NCI-H82 treated with DMSO at 0.1 percent for 48 hours (cell line): Measurements from ENCODE around the gene SLC7A4.

Experiments used
- DNase-seq: peaks from one replicate; lab custom pipeline; 2025; ENCODE audit not compliant: unreplicated experiment; lab: John Stamatoyannopoulos, UW

SLC7A4 gene

DNA sequence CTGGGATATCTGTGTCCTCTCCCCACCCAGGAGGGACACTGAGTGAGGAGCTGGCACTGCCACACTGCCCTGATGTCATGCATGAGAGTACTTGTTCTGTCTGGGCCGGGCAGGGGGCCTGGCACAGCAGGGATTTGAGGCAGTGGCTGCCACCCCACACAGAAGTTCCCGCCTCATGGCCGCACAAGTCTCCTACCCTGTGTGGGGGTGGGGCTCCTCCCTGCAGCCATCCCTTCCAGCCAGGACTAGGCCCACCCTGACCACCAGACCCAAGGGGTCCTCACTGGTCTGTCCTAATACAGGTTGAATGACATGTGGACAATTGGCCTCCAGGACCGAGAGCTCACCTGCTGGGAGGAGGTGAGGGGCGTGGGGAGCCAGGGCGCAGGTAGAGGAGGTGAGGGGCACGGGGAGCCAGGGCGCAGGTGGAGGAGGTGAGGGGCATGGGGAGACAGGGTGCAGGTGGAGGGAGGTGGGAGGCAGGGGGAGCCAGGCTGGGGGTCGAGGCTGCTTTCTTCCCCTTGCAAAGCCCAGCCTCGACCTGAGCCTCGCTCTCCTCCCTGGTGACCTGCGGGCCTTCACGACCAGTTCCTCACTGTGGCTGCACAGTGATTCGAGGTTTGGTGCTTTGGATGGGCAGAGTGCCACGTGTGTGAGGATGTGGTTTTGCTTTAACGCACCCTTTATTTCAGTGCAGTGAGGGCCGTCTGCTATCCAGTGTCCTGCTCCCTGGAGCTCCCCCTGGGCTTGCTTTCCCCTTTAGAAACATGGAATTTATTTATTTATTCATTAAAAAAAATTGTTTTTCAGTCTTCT is 42.8 kb downstream of the SLC7A4 start:
- DNase-seq, result no peak

DNA sequence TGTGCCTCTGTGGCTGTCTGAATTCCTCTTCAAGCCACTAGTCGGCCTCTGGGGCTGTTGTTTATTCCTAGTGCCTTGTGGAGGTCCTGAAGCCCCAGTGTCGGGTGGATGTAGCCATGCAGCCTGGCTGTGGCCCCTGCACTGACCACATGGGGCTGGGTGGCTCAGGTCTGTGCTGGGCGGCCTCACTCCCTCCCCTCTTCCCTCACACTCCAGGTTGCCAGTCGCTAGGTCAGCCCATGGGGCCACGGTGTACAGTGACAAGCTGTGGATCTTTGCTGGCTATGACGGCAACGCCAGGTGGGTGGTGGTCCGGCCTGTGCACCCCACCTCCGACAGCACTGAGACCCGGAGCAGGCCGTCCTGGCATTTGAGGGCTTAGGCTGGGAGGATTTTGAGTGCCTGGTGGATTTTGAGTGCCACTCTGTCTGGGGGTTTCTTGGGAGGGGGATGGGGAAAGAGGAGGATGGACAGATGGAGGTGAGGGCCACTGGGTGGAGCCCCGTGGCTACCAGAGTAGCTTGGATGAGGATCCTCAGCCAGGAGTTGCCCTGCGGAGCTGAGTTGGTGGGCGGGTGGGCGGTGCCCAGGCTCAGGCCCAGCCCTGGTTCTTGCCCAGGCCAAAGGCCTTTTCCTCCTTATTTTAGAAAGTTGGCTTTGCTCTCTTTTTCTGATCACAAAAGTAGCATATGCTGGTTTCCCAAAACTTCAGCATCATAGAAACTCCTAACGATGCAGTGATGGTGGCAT is 43.6 kb downstream of the SLC7A4 start:
- DNase-seq, result no peak

DNA sequence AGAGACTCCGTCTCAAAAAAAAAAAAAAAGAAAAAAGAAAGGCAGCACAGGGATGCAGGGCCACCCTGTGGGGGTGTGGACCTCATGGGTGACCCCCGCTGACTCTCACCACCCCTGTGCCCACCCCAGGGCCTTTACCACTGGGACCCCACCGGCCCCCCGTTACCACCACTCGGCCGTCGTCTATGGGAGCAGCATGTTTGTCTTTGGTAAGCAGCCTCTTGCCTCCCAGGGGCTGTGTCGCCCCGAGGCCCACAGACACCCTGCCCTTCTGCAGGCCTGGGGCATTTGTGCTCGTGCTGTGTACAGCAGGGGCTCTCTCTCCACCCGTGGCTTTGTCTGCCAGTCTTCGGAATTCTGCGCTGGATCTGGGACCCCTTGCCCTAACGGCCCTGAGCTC is 45.0 kb downstream of the SLC7A4 start:
- no peak for DNase-seq

DNA sequence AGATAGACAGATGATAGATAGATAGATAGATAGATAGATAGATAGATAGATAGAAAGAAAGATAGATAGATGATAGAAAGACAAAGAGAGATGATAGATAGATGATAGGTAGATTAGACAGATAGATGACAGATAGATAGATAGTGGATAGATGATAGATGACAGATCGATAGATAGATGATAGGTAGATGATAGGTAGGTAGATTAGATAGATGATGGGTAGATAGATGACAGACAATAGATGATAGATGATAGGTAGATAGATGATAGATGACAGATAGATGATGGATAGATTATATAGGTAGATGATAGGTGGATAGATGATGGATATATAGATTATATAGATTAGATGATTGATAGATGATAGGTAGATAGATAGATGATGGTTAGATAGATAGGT is 46.0 kb downstream of the SLC7A4 start:
- no peak for DNase-seq

DNA sequence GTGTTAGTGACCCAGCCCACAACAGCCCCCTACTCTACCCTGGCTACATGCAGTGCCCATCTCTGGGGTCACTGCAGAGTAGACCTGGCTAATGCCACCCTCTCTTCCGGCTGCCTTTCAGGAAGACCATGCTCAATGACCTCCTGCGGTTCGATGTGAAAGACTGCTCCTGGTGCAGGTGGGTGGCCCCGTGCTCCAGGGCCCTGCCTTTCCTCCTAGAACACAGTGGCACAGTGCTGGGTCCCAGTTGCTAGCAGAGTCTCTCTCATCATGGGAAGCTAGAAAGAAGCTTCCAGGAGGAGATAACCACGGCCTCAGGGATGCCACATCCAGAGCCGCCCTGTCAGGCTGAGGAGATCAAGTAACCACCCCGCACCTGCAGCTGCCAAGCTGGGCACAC is 46.6 kb downstream of the SLC7A4 start:
- no peak for DNase-seq

DNA sequence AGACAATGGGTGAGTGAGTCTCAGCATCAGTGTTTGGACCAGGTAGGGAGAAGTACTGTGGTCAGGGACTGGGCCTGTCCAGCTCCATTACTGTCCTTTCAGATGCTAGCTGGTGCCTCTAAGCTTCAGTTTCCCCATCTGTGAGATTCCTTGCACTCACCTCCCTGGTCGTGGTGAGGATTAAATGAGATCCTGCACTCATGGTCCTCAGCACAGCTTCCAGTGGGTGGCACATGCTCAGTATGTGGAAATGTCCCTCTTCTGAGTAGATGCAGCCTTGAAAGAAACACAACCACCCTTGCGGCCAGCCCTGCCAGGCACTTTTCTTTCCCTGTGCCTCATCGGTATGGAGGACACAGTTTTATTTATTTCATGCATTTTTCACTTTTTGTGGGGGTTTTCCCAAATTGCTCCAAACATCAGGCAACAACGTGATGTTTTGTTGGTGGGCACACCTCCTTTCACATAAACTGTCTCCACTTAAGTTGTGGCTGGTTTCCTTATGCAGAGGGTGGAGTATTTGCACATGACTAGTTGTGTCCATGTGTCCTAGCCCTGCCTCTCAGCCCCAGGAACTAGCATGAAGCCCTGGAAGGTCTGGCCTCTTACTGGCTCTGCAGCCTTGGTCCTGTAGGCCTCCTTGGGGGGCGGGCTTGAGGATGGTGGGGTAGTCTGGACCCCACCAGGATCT is 49.1 kb downstream of the SLC7A4 start:
- DNase-seq, result no peak

DNA sequence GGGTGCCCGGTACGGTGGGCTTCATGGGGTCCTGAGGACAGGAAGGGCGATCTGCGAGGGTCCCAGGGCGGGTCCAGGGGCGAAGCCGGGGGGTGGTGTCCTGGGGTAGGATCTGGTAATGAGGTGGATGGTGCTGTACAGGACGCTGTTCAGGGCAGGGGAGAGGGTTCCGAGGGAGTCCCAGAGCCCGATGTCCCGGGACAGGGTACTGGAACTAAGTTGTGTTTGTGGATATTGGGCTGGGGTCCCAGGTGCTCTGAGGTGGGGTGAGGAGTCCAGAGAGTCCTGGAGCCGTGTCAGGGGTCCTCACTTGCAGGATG is 49.8 kb downstream of the SLC7A4 start:
- no peak for DNase-seq

DNA sequence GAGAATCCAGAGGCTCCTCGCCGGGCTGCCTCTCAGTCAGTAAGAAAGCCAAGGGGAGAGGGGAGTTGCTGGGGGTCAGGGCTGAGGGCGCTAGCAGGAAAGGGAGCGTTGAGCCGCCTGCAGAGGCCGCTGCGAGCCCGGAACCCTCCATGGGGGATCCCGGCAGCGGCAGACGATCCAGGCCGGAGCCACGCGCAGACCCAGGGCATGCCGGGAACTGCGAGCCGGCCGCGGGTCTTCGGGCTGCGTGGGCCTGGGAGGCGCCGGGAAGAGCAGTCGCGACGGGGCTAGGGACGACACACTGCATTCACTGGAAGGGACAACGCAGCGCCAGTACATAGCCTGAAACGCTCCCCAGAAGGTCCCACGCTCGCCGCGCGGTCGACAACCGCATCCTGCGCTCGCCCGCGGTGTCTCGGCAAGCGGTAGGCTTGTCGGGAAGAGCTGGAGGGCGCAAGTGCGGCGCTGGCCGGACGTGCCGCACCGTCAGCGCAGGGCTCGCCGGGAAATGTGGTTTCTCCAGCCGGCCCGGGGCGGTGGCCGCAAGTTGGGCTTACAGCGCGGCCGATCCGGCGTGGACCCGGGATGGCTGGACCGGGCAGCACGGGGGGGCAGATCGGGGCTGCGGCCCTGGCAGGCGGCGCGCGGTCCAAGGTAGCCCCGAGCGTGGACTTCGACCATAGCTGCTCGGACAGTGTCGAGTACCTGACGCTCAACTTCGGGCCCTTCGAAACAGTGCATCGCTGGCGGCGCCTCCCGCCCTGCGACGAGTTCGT is 50.4 kb downstream of the SLC7A4 start, which contains the start of gene LZTR1:
LZTR1 (plus strand) TSS at position 511 of the 776 bp plus-strand sequence; CDS start at position 586, 75 bp downstream.
- peak; percentile 7 for DNase-seq

DNA sequence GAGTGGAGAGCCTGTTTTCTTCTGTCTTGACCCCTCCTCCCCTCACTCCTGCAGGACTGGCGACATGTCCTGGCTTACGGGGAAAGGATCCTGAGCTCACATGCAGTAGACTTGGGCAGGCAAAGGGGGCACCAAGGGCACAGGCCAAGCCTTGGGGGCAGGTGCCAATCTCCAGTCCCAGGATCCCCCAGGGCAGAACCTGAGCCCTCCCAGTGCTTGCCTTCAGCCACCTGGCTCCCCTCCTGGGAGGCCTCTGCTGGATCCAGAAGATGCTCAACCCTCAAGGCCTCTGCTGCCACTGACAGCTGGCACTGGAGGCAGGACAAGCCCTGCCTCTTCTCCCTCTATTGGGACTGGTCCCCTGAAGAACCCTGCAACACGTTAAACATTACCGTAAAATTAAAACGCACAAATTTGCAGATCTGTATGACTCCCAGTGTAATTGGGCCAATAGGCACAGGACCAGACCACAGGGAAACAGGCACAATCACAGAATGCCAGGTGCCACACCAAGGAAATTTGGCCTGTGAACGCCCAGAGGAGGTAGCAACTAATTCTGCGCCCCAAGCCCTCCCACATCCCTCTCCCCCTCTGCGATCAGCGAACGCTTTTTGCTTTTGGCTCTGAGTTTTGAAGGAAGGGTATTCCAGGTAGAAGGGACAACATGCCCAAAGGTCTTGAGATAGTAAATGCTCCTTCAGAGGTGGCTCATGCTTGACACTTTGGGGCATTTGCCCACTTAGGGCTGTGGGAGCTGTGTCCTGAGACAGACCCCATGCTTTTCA is 51.2 kb downstream of the SLC7A4 start:
- no peak for DNase-seq

DNA sequence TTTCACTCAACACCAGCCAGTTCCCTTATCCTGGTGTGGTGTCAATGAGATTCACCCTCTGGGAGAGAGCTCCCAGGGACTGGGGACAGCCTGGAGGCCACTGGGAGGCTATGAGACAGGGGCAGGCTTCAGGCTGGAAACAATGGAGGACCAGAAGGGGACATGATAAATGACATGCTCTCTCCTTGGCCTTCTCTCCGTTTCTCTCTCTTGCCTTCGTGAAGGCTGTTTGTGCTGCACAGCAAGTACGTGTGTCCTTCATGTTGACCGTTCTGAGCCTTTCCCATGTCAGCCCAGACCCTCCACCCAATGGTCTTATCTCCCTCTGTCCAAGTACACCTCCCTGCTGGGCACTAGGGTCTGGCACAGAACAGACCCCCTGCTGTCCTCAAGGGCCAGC is 51.8 kb downstream of the SLC7A4 start:
- no peak for DNase-seq

DNA sequence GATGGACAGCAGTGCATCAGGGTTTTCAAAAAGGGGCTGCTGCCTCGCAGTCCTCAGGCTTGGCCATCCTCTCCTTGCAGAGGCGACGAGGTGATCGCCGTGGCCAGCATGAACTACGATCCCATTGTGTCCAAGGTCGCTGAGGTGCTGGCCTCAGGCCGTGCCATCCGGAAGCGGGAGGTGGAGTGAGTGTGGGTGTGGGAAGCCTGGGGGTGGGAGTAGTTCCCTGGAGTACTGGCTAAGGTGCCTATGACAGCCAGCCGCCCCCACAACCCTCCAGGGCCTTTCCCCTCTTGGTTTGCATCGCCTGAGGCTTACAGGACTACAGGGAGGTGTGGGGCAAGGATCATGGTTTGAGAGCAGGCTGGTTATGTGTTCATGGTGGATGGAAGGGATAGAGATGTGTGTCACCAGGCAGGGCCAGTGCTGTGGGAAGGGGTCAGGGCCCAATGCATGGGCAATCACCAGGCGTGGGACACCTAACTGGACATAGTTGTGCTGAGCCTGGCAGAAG is 52.4 kb downstream of the SLC7A4 start:
- no peak for DNase-seq

DNA sequence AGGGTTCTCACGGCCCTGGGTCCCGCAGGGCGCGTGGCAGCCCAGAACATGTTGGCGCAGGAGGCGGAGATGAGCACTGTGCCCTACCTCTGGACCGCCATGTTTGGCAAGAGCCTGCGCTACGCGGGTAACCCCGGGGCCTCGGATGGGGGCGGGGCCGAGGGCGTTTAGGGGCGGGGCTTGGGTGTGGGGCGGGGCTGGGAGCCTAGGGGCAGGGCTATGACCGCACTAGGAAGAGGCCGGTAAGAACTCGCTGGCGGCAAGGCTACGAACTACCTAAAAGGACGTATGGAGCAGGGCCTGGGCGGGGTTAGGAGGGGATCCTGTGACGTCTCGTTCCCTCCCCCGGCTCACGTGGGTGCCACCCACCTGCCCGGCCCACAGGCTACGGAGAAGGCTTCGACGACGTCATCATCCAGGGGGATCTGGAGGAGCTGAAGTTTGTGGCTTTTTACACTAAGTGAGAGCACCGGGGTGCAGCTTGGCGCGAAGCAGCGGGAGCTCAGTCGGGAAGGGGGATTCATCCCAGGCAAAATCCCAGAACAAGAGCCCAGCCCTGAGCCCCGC is 53.0 kb downstream of the SLC7A4 start:
- DNase-seq, result no peak
